H1 (cell line): ENCODE results near the gene CASKIN2. TPM values are rescaled to one million over a fixed set of nuclear protein-coding genes. Genes with fewer than 3 reads are reported as not detected.

Experiments
- CTCF ChIA-PET: fragments of 300-600 bp; sonication (Branson Sonifier 250); formaldehyde crosslinking; loops from one replicate; lab custom pipeline; 2021; ENCODE audit not compliant: partially characterized antibody; lab: Charles Lee
- POLR2A ChIA-PET: fragments of 300-600 bp; sonication (Branson Sonifier 250); formaldehyde crosslinking; loops from one replicate; lab custom pipeline; 2021; ENCODE audit warnings: inconsistent platforms; ENCODE audit not compliant: partially characterized antibody; lab: Charles Lee
- DNase-seq, 2 experiments: peaks; one replicate each; pipeline versions ENCODE4 v3.0.0 to v3.0.0-alpha.2; 2010 to 2022; ENCODE audit warnings: low spot score in 2 of 2, low read depth in 1 of 2, mixed read lengths in 1 of 2
- FAIRE-seq: peaks from 2 replicates; lab custom pipeline; 2011; peaks lifted over from hg19 to GRCh38; lab: Jason Lieb, UNC
- H2AFZ ChIP-seq: 2 replicates; pipeline ENCODE4 v1.8.1; 2012; ENCODE audit warnings: low read length, inconsistent platforms
- H2AK5ac ChIP-seq: 2 replicates; pipeline ENCODE4 v1.6.1; 2013; ENCODE audit warnings: low read depth, low read length
- H2BK120ac ChIP-seq: replicated peaks from 2 replicates; pipeline ENCODE3; 2013; ENCODE audit warnings: low read depth, low read length, inconsistent platforms
- H2BK12ac ChIP-seq: 2 replicates; pipeline ENCODE4 v1.6.1; 2013; ENCODE audit warnings: low read depth, low read length
- H2BK15ac ChIP-seq: 2 replicates; pipeline ENCODE4 v1.6.1; 2013; ENCODE audit warnings: low read length
- H2BK20ac ChIP-seq: 2 replicates; pipeline ENCODE4 v1.6.1; 2013; ENCODE audit warnings: low read length
- H2BK5ac ChIP-seq: 2 replicates; pipeline ENCODE4 v1.6.1; 2013; ENCODE audit warnings: low read depth, low read length
- H3K14ac ChIP-seq: 2 replicates; pipeline ENCODE4 v1.6.1; 2013; ENCODE audit warnings: inconsistent platforms; ENCODE audit not compliant: insufficient read length
- H3K18ac ChIP-seq: 2 replicates; pipeline ENCODE4 v1.6.1; 2013; ENCODE audit warnings: low read length; ENCODE audit errors: extremely low read depth
- H3K23ac ChIP-seq: 2 replicates; pipeline ENCODE4 v1.6.1; 2013; ENCODE audit warnings: inconsistent platforms; ENCODE audit not compliant: insufficient read length
- H3K23me2 ChIP-seq: 2 replicates; pipeline ENCODE4 v1.6.1; 2013; ENCODE audit warnings: low read depth, low read length
- H3K27ac ChIP-seq: 2 replicates; pipeline ENCODE4 v1.6.1; 2011; ENCODE audit warnings: low read depth, low read length, inconsistent platforms
- H3K27me3 ChIP-seq, 4 experiments: replicated peaks in 1 of 4; 1 replicate in 1 of 4; 2 replicates in 3 of 4; pipeline versions ENCODE4 v1.6.1 to v1.8.1; 2011 to 2013; ENCODE audit warnings: low read length in 3 of 4, mild to moderate bottlenecking in 3 of 4, inconsistent platforms in 2 of 4, mixed read lengths in 2 of 4, moderate library complexity in 1 of 4; ENCODE audit not compliant: control insufficient read depth in 3 of 4, insufficient read depth in 3 of 4; ENCODE audit errors: extremely low read depth in 1 of 4
- H3K36me3 ChIP-seq, 4 experiments: 2 replicates each; pipeline versions ENCODE4 v1.6.1 to v1.8.1; 2011 to 2013; ENCODE audit warnings: mild to moderate bottlenecking in 4 of 4, low read length in 3 of 4, moderate library complexity in 2 of 4, control low read depth in 1 of 4, inconsistent platforms in 1 of 4; ENCODE audit not compliant: insufficient read depth in 4 of 4, control insufficient read depth in 2 of 4
- H3K4ac ChIP-seq: replicated peaks from 2 replicates; pipeline ENCODE3; 2013; ENCODE audit warnings: low read length, low read depth, mixed read lengths, inconsistent platforms; ENCODE audit not compliant: insufficient read length
- H3K4me1 ChIP-seq, 4 experiments: replicated peaks in 1 of 4; 1 replicate in 1 of 4; 2 replicates in 3 of 4; pipeline versions ENCODE4 v1.6.1 to v1.8.1; 2011 to 2013; ENCODE audit warnings: low read length in 3 of 4, inconsistent platforms in 2 of 4, mixed read lengths in 1 of 4; ENCODE audit not compliant: insufficient read depth in 4 of 4, control insufficient read depth in 3 of 4
- H3K4me2 ChIP-seq, 2 experiments: 2 replicates each; pipeline versions ENCODE4 v1.6.1 to v1.8.1; 2011 to 2013; ENCODE audit warnings: low read depth in 2 of 2, low read length in 2 of 2, control low read depth in 1 of 2, inconsistent platforms in 1 of 2, mild to moderate bottlenecking in 1 of 2; ENCODE audit not compliant: insufficient read depth in 1 of 2
- H3K4me3 ChIP-seq, 4 experiments: fragments of 200-600, 300-600 bp in 1 of 4; sonication (generic), shearing (Covaris generic), sonication (Bioruptor Twin) in 1 of 4; 2 replicates each; pipeline versions ENCODE4 v1.5.1 to v1.8.1; 2011 to 2016; ENCODE audit warnings: low read length in 4 of 4, low read depth in 3 of 4, control low read depth in 2 of 4, inconsistent platforms in 2 of 4, mild to moderate bottlenecking in 2 of 4, mixed read lengths in 1 of 4, moderate library complexity in 1 of 4; ENCODE audit not compliant: insufficient read depth in 2 of 4; ENCODE audit errors: extremely low read depth in 1 of 4
- H3K56ac ChIP-seq: replicated peaks from 2 replicates; pipeline ENCODE3; 2013; ENCODE audit warnings: low read depth, mild to moderate bottlenecking, mixed read lengths, low read length, inconsistent platforms; ENCODE audit not compliant: insufficient read length
- H3K79me1 ChIP-seq: 2 replicates; pipeline ENCODE4 v1.6.1; 2013; ENCODE audit warnings: low read depth, low read length, control low read depth
- H3K79me2 ChIP-seq, 2 experiments: 2 replicates each; pipeline versions ENCODE4 v1.6.1 to v1.8.1; 2012 to 2013; ENCODE audit warnings: low read length in 2 of 2, mild to moderate bottlenecking in 2 of 2, inconsistent platforms in 1 of 2; ENCODE audit not compliant: insufficient read depth in 2 of 2, control insufficient read depth in 1 of 2
- H3K9ac ChIP-seq, 4 experiments: replicated peaks in 1 of 4; 1 replicate in 1 of 4; 2 replicates in 3 of 4; pipeline versions ENCODE4 v1.6.1 to v1.8.1; 2011 to 2013; ENCODE audit warnings: low read depth in 3 of 4, low read length in 3 of 4, control low read depth in 2 of 4, mild to moderate bottlenecking in 2 of 4, moderate library complexity in 2 of 4, inconsistent platforms in 1 of 4; ENCODE audit errors: extremely low read depth in 1 of 4
- H3K9me3 ChIP-seq, 2 experiments: 2 replicates each; pipeline versions ENCODE4 v1.6.1 to v1.8.1; 2012 to 2013; ENCODE audit warnings: mild to moderate bottlenecking in 2 of 2, moderate library complexity in 2 of 2, control low read depth in 1 of 2, inconsistent platforms in 1 of 2, low read depth in 1 of 2, low read length in 1 of 2, mixed read lengths in 1 of 2; ENCODE audit not compliant: insufficient read depth in 2 of 2
- H4K20me1 ChIP-seq, 2 experiments: replicated peaks in 1 of 2; 2 replicates each; pipeline versions ENCODE3 to v1.8.1; 2011 to 2013; ENCODE audit warnings: inconsistent platforms in 2 of 2, low read length in 2 of 2, mild to moderate bottlenecking in 1 of 2; ENCODE audit not compliant: insufficient read depth in 2 of 2, control insufficient read depth in 1 of 2
- H4K5ac ChIP-seq: 2 replicates; pipeline ENCODE4 v1.6.1; 2013; ENCODE audit warnings: low read length, low read depth, mixed read lengths, inconsistent platforms; ENCODE audit not compliant: insufficient read length
- H4K8ac ChIP-seq: 2 replicates; pipeline ENCODE4 v1.8.0; 2013; ENCODE audit warnings: mild to moderate bottlenecking, moderate library complexity, low read length, inconsistent platforms; ENCODE audit not compliant: insufficient read depth; ENCODE audit errors: extremely low read depth
- H4K91ac ChIP-seq: replicated peaks from 2 replicates; pipeline ENCODE3; 2013; ENCODE audit warnings: low read length, mixed read lengths, inconsistent platforms; ENCODE audit not compliant: insufficient read length
- ASH2L ChIP-seq: fragments of 200-600, 300-600 bp; sonication (generic); IDR thresholded peaks from one replicate; pipeline ENCODE4 v1.7.1; 2017; ENCODE audit warnings: low read length
- CHD1 ChIP-seq: IDR thresholded peaks from 2 replicates; pipeline ENCODE4 v1.6.1; 2012; ENCODE audit warnings: low read depth, low read length, improper control_type of control experiment
- EP300 ChIP-seq, 2 experiments: IDR thresholded peaks; 1 replicate in 1 of 2; 2 replicates in 1 of 2; pipeline ENCODE4 v1.6.1; 2011 to 2012; ENCODE audit warnings: low read depth in 2 of 2, low read length in 2 of 2, mild to moderate bottlenecking in 2 of 2, borderline replicate concordance in 1 of 2, inconsistent platforms in 1 of 2, moderate library complexity in 1 of 2
- FOSL1 ChIP-seq: IDR thresholded peaks from 2 replicates; pipeline ENCODE4 v1.6.1; 2011; ENCODE audit warnings: mild to moderate bottlenecking, low read depth, low read length, moderate library complexity; ENCODE audit not compliant: insufficient read depth
- GTF2F1 ChIP-seq: IDR thresholded peaks from 2 replicates; pipeline ENCODE4 v1.6.1; 2012; ENCODE audit warnings: low read depth, low read length, improper control_type of control experiment, borderline replicate concordance
- JUND ChIP-seq: IDR thresholded peaks from 2 replicates; pipeline ENCODE4 v1.6.1; 2011; ENCODE audit warnings: mild to moderate bottlenecking, improper control_type of control experiment, low read length
- MAFK ChIP-seq: IDR thresholded peaks from 2 replicates; pipeline ENCODE4 v1.6.1; 2012; ENCODE audit warnings: low read depth, mild to moderate bottlenecking, improper control_type of control experiment, low read length
- RAD21 ChIP-seq, 2 experiments: IDR thresholded peaks in 1 of 2; conservative IDR thresholded peaks in 1 of 2; 2 replicates each; pipeline ENCODE4 v1.6.1; 2011; ENCODE audit warnings: low read depth in 2 of 2, low read length in 2 of 2, improper control_type of control experiment in 1 of 2, inconsistent platforms in 1 of 2, mild to moderate bottlenecking in 1 of 2, moderate library complexity in 1 of 2
- RNF2 ChIP-seq: fragments of 200-900, 300-1000 bp; sonication (generic); IDR thresholded peaks from 2 replicates; pipeline ENCODE4 v1.7.1; 2016; ENCODE audit warnings: borderline replicate concordance, low read depth, mild to moderate bottlenecking, antibody characterized with exemption, low read length; ENCODE audit not compliant: poor library complexity, severe bottlenecking; ENCODE audit errors: missing control alignments
- SIN3A ChIP-seq, 2 experiments: IDR thresholded peaks in 1 of 2; conservative IDR thresholded peaks in 1 of 2; 2 replicates each; pipeline ENCODE4 v1.6.1; 2011 to 2012; ENCODE audit warnings: low read length in 2 of 2, improper control_type of control experiment in 1 of 2, low read depth in 1 of 2, mild to moderate bottlenecking in 1 of 2
- TEAD4 ChIP-seq: IDR thresholded peaks from 2 replicates; pipeline ENCODE4 v1.6.1; 2012; ENCODE audit warnings: low read depth, low read length, inconsistent platforms, mixed read lengths
- YY1 ChIP-seq: IDR thresholded peaks from 2 replicates; pipeline ENCODE4 v1.6.1; 2011; ENCODE audit warnings: low read depth, mild to moderate bottlenecking, low read length
- WGBS, 2 experiments: shearing (Covaris generic) in 1 of 2; methylation state at CpG; one replicate each; pipeline versions ENCODE4 v1.1.6 to v1.1.7; 2013 to 2015; ENCODE audit warnings: low lambda C conversion rate in 2 of 2, mixed read lengths in 2 of 2, inconsistent platforms in 1 of 2, low coverage in 1 of 2, missing lambda C conversion rate in 1 of 2; ENCODE audit not compliant: insufficient replicate concordance in 2 of 2, insufficient coverage in 1 of 2, insufficient read length in 1 of 2; ENCODE audit errors: extremely low coverage in 1 of 2, missing lambda C conversion rate in 1 of 2; 5-methylcytosine and 5-hydroxymethylcytosine counted together
- polyA plus RNA-seq, 7 experiments: library from polyadenylated mRNA; depleted of rRNA in 3 of 7; stranded (reverse) in 5 of 7; unstranded in 2 of 7; fragments of >200 nt in 5 of 7; fragments of 200-250 nt in 2 of 7; gene quantifications; 1 replicate in 5 of 7; 2 replicates in 1 of 7; 4 replicates in 1 of 7; pipeline versions ENCODE4 v1.2.1 to v1.2.3, GENCODE V29; 2011 to 2013; ENCODE audit warnings: missing spikeins in 2 of 7, mixed read lengths in 2 of 7
- total RNA-seq: library from RNA; stranded (reverse); fragmentation: NEBNext Ultra II Directional; extraction: Animal tissue kit (Norgen Biotek cat#: 25700); gene quantifications from 2 replicates; pipeline ENCODE4 v1.2.1, GENCODE V29; 2021

CASKIN2 gene
- total and polyA plus RNA-seq, 2 of the 8 experiments (the other 6 are each of a cell fraction or from before 2014, with no cell fraction given), result 6.7 to 32.3 TPM

- Histone ChIP-seq H3K27ac (no peak overlapping the region), H3K79me1 (no peaks in the 10 kb centered on the region; the same call in 1 of the 2 replicates), H4K91ac (no peak overlapping the region), H4K5ac (no peak overlapping the region), H2BK15ac (no peak overlapping the region), H3K14ac (no peak overlapping the region), H2AFZ (no peak overlapping the region), H3K4me3 (no peak overlapping the region), H3K36me3 (peaks cover 0 to 6% (median 4%) of the 10 kb centered on the region in 4 experiments; a peak in 4 of 8 replicates), H2BK5ac (no peak overlapping the region), H3K27me3 (no peaks in the 10 kb centered on the region), H3K9ac (no peak overlapping the region; a peak in 1 of 7 replicates), H3K4me2 (no peak overlapping the region), H3K23ac (no peak overlapping the region), H4K8ac (no peak overlapping the region), H3K23me2 (no peaks in the 10 kb centered on the region), H4K20me1 (peaks cover 0 to 12% of the 10 kb centered on the region in 2 experiments), H2BK20ac (no peak overlapping the region), H3K4ac (no peak overlapping the region), H2BK120ac (no peak overlapping the region), H3K56ac (no peak overlapping the region), H3K18ac (no peak overlapping the region), H2BK12ac (no peak overlapping the region), H3K4me1 (no peaks in the 10 kb centered on the region; a peak in 1 of 7 replicates), H3K79me2 (no peaks in the 10 kb centered on the region), H3K9me3 (no peaks in the 10 kb centered on the region), H2AK5ac (no peak overlapping the region)
- CTCF ChIA-PET, result interaction anchor here (1.0 to 1.8 kb wide), 2 partner anchors 12 to 64 kb away, joined by 5 to 9 read pairs; no protein-coding TSS in a partner anchor
- FAIRE-seq, result no peak
- TF ChIP-seq GTF2F1 (no peak), EP300 (IDR thresholded peaks at IDR 0.05; ENCODE audit: borderline replicate concordance in 1 of 2, low read depth in 2 of 2, low read length in 2 of 2) (no peak), TEAD4 (no peak), CHD1 (no peak), JUND (no peak), RNF2 (no peak), YY1 (no peak), SIN3A (conservative IDR thresholded peaks at IDR 0.05 in 1 of 2, IDR thresholded peaks at IDR 0.05 in 1 of 2; ENCODE audit: low read depth in 1 of 2, low read length in 2 of 2) (no peak), RAD21 (IDR thresholded peaks at IDR 0.05 in 1 of 2, conservative IDR thresholded peaks at IDR 0.05 in 1 of 2; ENCODE audit: low read depth in 2 of 2, low read length in 2 of 2) (no peak), ASH2L (no peak), MAFK (no peak), FOSL1 (no peak)
- POLR2A ChIA-PET, result interaction anchor here (1.5 kb wide), 1 partner anchor 12 kb away, joined by 4 read pairs; no protein-coding TSS in a partner anchor
- no peak for DNase-seq
- WGBS, 2 experiments, result 91% methylated on average over 19 of the region's 19 CpGs; no CpG with 5 or more reads in 1 of the 2 experiments
These were observed 24.2 kb downstream of the CASKIN2 start for GRCh38 chr17:75490953-75491649.
